Peyer's patch (tissue), 4 donors: Measurements from ENCODE around the gene DNAJB11. TPM values are rescaled to one million over a fixed set of nuclear protein-coding genes. Genes with fewer than 3 reads are reported as not detected.

Source experiments
- DNase-seq, 3 donors: peaks; one replicate each; pipeline ENCODE4 v3.0.0-alpha.2; 2017 to 2019
- H3K27ac ChIP-seq, 4 donors: fragments of 200-600 bp; sonication (generic); one replicate each; pipeline ENCODE4 v1.5.1; 2016 to 2019
- H3K27me3 ChIP-seq, 2 donors: fragments of 200-600 bp; sonication (generic); one replicate each; pipeline ENCODE4 v1.5.1; 2019
- H3K36me3 ChIP-seq, 3 donors: fragments of 200-600 bp; sonication (generic); one replicate each; pipeline ENCODE4 v1.5.1; 2016 to 2019
- H3K4me1 ChIP-seq, 4 donors: fragments of 200-600 bp; sonication (generic); one replicate each; pipeline ENCODE4 v1.5.1; 2016 to 2019
- H3K4me3 ChIP-seq, 4 donors: fragments of 200-600 bp; sonication (generic); 1 replicate in 3 of 4; 2 replicates in 1 of 4; pipeline ENCODE4 v1.5.1; 2016 to 2019; ENCODE audit warnings: mild to moderate bottlenecking in 1 of 4
- H3K9me3 ChIP-seq, 4 donors: fragments of 200-600 bp; sonication (generic); one replicate each; pipeline ENCODE4 v1.5.1; 2016 to 2019; ENCODE audit warnings: mild to moderate bottlenecking in 1 of 4
- POLR2A ChIP-seq, 2 donors: fragments of 450-650 bp; IDR thresholded peaks; one replicate each; pipeline ENCODE4 v1.5.1; 2017; ENCODE audit warnings: antibody characterized with exemption in 2 of 2, mild to moderate bottlenecking in 2 of 2, moderate library complexity in 2 of 2
- total RNA-seq, 4 donors: library from RNA; depleted of rRNA; stranded (reverse); fragments of >200 nt; gene quantifications; one replicate each; pipeline ENCODE4 v1.1.0, GENCODE V29; 2016
- TF ChIP-seq, protein P1 (sequence below), 6 experiments: fragments of 450-650 bp in 4 of 6; fragments of 200-600 bp in 2 of 6; sonication (generic) in 1 of 6; IDR thresholded peaks; one replicate each; pipeline ENCODE4 v1.5.1; 2017 to 2019; ENCODE audit warnings: antibody characterized with exemption in 6 of 6, mild to moderate bottlenecking in 3 of 6, moderate library complexity in 1 of 6

The DNAJB11 gene
- 10 to 100 TPM; 16.5 to 61.3 (median 42.4) TPM for total RNA-seq

DNA sequence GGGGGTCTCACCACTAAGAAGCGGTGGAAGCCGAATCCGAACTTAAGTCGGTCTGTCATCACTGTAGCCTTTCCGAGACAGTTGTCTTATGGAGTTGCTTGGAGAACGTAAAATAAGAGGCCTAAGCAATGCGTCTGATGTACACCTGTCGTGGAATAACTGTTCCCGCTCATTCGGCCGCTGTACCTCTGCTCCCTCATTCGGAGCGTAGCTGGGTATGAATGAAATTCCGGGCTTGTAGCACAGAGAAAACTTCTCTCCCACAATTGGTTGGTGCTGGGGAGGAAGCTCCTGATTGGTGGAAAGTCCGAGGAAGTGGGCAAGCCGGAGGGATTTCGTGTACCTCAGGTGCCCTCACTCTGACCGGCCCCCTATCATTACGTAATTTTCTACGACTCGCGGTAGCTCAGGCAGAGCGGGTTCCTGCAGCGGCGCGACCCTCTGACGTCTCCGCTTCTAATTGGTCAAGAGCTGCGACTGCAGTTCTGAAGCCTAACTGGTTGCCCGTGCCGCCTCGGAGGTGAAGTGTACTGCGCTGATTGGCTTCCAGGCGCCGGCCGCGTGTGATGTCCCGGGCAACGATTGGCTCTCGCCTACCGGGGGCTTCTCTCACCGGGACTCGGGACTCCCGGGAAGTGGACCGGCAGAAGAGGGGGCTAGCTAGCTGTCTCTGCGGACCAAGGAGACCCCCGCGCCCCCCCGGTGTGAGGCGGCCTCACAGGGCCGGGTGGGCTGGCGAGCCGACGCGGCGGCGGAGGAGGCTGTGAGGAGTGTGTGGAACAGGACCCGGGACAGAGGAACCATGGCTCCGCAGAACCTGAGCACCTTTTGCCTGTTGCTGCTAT, at the start of gene DNAJB11:
TSS of gene DNAJB11 (plus strand) at position 625 of the 845 bp plus-strand sequence. CDS start at position 803, 178 bp downstream.
- peaks cover 0 to 22% (median 0%) of the 10 kb centered on the region in 3 donors for H3K36me3 ChIP-seq
- peak; percentile 99 to 100 (median 99) for DNase-seq
- H3K4me3 ChIP-seq = peak within 1 kb of the TSS; percentile 84 to 97 (median 90)
- H3K9me3 ChIP-seq = no peaks in the 10 kb centered on the region
- H3K27ac ChIP-seq = peak within 1 kb of the TSS; percentile 93 to 98 (median 94)
- no peaks in the 10 kb centered on the region for H3K27me3 ChIP-seq
- peaks cover 0 to 39% (median 2%) of the 10 kb centered on the region in 4 donors for H3K4me1 ChIP-seq
- TF ChIP-seq, protein P1, sequence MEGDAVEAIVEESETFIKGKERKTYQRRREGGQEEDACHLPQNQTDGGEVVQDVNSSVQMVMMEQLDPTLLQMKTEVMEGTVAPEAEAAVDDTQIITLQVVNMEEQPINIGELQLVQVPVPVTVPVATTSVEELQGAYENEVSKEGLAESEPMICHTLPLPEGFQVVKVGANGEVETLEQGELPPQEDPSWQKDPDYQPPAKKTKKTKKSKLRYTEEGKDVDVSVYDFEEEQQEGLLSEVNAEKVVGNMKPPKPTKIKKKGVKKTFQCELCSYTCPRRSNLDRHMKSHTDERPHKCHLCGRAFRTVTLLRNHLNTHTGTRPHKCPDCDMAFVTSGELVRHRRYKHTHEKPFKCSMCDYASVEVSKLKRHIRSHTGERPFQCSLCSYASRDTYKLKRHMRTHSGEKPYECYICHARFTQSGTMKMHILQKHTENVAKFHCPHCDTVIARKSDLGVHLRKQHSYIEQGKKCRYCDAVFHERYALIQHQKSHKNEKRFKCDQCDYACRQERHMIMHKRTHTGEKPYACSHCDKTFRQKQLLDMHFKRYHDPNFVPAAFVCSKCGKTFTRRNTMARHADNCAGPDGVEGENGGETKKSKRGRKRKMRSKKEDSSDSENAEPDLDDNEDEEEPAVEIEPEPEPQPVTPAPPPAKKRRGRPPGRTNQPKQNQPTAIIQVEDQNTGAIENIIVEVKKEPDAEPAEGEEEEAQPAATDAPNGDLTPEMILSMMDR (IDR thresholded peaks at IDR 0.05) = no peak
- TF ChIP-seq POLR2A (IDR thresholded peaks at IDR 0.05) = peak; percentile 69 to 75

DNA sequence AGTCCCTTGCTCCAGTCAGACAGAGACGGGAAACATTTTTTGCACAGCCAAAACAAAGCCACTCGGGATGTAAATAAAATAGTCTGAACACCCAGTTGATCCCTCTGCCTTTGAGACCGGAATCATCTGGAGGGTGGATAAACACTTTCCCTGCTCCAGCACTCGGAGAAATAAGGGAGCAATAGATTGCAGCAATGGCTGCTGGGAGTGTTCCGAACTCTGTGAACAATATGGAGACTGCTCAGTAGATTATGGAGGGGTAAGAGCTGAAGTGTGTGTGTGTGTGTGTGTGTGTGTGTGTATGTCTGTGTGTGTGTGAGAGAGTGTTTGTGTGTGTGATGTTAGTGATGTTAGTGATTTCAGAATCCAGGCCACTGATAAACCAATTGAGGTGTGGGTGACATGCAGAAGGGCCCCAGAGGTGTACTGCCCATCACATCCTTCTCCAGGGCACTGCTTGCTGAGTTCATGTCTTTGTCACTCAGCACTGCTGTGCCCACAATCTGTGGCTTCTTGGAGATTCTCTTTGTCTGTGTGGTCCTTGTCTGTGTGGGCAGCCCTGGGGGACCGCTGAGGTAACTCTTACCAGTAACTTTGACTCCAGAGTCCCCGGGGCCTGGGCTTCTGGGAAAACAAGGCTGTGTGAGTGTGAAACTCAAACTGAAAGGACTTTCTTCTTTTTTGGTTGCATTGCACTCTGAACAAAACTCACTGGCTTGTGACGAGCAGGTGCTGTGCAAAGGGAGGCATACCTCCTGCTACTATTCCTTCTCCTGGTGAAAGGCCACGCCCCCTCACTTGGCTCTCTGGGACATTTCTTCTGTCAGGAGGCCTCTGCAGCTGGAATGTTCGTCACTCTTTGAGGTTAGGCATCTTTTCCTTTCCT, 49.3 kb upstream of the DNAJB11 start:
- Histone ChIP-seq H3K27ac (peak overlapping the region in 2 of 4 donors; percentile 41 to 71), H3K36me3 (no peaks in the 10 kb centered on the region), H3K9me3 (peaks cover 0 to 6% (median 0%) of the 10 kb centered on the region in 4 donors), H3K27me3 (no peaks in the 10 kb centered on the region), H3K4me1 (peaks cover 0 to 7% (median 3%) of the 10 kb centered on the region in 4 donors), H3K4me3 (no peak overlapping the region)
- TF ChIP-seq POLR2A (IDR thresholded peaks at IDR 0.05) = no peak
- TF ChIP-seq, protein P1 (IDR thresholded peaks at IDR 0.05) = no peak
- DNase-seq = peak in 2 of 3 donors; percentile 74 to 81

DNA sequence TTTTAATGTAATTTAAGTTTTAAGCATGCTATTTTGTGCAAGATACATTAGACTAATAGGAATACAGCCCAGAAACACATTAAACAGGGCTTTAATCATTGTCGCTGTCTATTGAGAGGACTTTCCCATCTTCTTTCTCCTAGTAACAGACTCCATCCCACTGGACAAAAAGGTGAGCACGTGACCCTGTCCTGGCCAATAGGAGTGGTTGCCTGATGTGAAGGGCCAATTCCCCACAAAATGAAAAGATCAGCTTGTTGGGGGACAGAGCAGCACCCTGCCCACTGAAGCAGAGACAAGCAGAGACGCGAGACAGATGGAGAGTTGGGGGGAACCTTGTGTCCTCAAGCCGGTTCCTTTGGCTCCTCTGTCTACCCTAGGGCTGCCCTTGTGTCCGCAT, 47.5 kb upstream of the DNAJB11 start:
- peaks cover 0 to 7% (median 3%) of the 10 kb centered on the region in 4 donors for H3K4me1 ChIP-seq
- no peak overlapping the region for H3K4me3 ChIP-seq
- no peak for TF ChIP-seq POLR2A (IDR thresholded peaks at IDR 0.05)
- TF ChIP-seq, protein P1 (IDR thresholded peaks at IDR 0.05) = no peak
- no peak for DNase-seq
- H3K27me3 ChIP-seq = no peaks in the 10 kb centered on the region
- no peaks in the 10 kb centered on the region for H3K36me3 ChIP-seq
- no peak overlapping the region for H3K27ac ChIP-seq
- H3K9me3 ChIP-seq = no peaks in the 10 kb centered on the region

DNA sequence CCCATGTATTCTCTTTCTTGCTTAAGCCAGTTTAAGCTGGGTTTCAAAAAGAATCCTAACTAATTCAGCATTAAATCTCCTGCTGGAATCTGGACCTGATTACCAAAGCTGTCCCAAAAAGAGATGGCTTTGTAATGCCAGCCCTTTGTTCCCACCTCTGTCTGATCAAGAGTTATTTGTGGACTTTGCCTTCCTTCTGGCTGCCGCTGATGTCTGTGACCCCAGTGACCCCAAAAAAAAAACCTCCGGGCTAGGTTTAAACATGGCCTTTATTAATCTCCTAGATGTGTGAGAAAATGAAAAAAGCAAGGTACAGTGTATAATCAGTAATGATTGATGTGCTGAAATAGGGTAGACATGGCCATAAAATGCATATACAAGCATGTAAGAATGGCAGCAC, 47.1 kb upstream of the DNAJB11 start:
- no peak for DNase-seq
- Histone ChIP-seq H3K4me3 (no peak overlapping the region), H3K27me3 (no peaks in the 10 kb centered on the region), H3K36me3 (no peaks in the 10 kb centered on the region), H3K4me1 (peaks cover 0 to 7% (median 3%) of the 10 kb centered on the region in 4 donors), H3K9me3 (no peaks in the 10 kb centered on the region), H3K27ac (no peak overlapping the region)
- no peak for TF ChIP-seq POLR2A (IDR thresholded peaks at IDR 0.05)
- TF ChIP-seq, protein P1 (IDR thresholded peaks at IDR 0.05) = no peak

DNA sequence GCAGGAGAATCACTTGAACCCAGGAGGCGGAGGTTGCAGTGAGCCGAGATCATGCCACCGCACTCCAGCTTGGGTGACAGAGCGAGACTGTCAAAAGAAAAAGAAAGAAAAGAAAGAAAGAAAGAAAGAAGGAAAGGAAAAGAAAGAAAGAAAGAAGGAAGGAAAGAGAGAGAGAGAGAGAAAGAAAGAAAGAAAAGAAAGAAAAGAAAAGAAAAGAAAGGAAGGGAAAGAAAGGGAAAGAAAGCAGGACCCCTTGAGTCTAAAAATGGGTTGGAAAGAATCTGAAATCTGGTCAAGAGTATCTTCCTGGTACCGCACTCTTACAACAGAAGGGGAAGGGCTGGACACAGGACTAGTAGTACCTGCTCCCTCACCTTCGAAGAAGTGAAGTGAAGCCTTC, 45.9 kb upstream of the DNAJB11 start:
- Histone ChIP-seq H3K4me3 (no peak overlapping the region), H3K27ac (peak overlapping the region in 1 of 4 donors; percentile 68), H3K36me3 (no peaks in the 10 kb centered on the region), H3K4me1 (peaks cover 0 to 7% (median 1%) of the 10 kb centered on the region in 4 donors), H3K9me3 (no peaks in the 10 kb centered on the region), H3K27me3 (no peaks in the 10 kb centered on the region)
- no peak for TF ChIP-seq POLR2A (IDR thresholded peaks at IDR 0.05)
- TF ChIP-seq, protein P1 (IDR thresholded peaks at IDR 0.05) = no peak
- DNase-seq = no peak
